ENCODE measurements around the gene ABCA2.

The ABCA2 gene

GRCh38 chr9:136997830-136998234, 30.2 kb downstream of the ABCA2 start:
- TF ChIP-seq ZFX (IDR thresholded peaks at IDR 0.05) = no peak
- TF ChIP-seq CTCF (conservative IDR thresholded peaks at IDR 0.05) = no peak
- H3K27ac ChIP-seq = no peak overlapping the region

GRCh38 chr9:136997371-136997770, 30.7 kb downstream of the ABCA2 start:
- TF ChIP-seq CTCF (conservative IDR thresholded peaks at IDR 0.05) (no peak), ZFX (IDR thresholded peaks at IDR 0.05) (no peak)
- H3K27ac ChIP-seq = no peak overlapping the region

DNA sequence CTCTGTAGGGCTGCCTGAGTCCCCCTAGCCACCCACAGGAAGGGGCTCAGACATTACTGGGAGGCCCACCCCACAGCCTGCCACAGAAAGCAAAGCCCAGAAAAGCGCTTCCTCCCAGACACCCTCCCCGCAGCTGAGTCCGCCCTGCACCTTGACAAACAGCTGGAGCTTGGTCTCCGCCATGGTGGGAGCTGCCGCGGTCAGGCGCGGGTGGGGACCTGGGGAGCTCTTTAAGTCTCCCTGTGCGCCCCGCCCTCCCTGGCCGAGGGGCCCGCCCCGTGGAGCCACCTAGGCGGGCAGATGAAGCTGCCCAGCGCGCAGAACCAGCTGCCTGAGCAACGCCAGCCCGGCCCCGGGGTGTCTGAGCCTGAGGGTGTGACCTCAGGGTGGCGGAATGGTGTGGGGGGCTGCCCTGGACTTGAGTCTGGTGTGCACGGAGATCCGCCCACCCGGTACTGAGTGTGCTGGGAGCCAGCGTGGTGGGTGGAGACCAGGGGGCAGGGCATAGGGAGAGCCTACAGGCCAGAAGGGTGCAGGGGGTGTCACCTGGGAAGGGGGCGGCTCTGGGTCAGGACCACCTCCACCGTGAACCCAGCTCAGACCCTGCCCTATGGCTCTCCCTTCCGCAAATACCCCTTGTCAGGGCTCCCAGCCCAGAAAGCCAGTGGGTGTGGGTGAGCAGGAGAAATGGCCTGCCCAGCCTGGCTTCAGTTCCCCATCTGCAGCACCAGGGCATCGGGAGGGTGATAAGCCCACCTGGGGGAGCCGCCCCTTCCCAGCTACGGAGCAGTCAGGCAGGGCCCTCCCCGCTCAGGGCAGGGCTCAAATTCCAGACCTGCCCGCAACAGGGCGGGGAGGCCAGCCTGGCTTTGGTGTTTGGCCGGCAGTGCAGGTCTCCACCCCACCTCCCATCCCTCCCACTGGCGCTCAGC, 31.4 kb downstream of the ABCA2 start, which contains the start of gene CLIC3:
TSS of gene CLIC3 (minus strand) at position 208 of the 932 bp plus-strand sequence. CDS start at position 183, 25 bp downstream.
- no peak for TF ChIP-seq CTCF (conservative IDR thresholded peaks at IDR 0.05)
- no peak for TF ChIP-seq ZFX (IDR thresholded peaks at IDR 0.05)

GRCh38 chr9:136995772-136996311, 32.2 kb downstream of the ABCA2 start:
- TF ChIP-seq CTCF (conservative IDR thresholded peaks at IDR 0.05) (no peak), ZFX (IDR thresholded peaks at IDR 0.05) (no peak)
- H3K27ac ChIP-seq = no peak overlapping the region

More for the DNA sequence above, 31.4 kb downstream of the ABCA2 start, which contains the start of gene CLIC3:
- no peak within 1 kb of the TSS for H3K27ac ChIP-seq

DNA sequence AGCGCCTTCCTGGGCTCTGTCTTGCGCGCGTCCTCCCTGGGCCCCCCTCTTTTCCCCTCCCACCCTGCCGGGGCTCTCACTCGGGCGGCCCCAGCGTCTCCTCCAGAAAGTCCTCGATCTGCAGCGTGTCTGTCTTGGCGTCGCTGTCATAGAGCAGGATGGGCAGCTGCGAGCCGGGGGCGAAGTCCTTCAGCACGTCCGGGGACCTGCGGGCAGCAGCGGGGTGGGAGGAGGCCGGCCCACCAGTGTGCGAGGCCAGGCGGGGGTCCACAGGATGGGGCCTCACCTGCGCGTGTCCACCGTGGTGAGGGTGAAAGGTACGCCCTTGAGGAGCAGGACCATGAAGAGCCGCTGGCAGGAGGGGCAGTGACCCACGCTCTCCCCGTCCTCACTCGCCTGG, 32.7 kb downstream of the ABCA2 start:
- TF ChIP-seq CTCF (conservative IDR thresholded peaks at IDR 0.05) (no peak), ZFX (IDR thresholded peaks at IDR 0.05) (no peak)

DNA sequence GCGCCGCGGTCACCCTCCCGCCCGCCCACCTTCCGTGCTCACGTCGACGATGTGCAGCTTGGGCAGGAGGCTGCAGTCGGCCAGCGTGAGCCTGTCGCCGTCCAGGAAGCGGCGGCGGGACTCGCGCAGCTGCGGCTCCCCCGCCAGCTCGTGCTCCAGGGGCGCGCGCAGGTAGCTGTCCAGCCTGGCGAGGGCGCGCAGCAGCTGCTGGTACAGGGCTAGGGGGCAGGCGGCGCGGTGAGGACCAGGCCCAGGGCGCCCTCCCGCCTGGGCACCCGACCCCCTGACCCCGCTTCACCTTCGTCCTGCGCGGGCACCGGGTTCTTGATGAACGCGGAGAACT, 33.2 kb downstream of the ABCA2 start:
- no peak overlapping the region for H3K27ac ChIP-seq
- TF ChIP-seq ZFX (IDR thresholded peaks at IDR 0.05) (no peak), CTCF (conservative IDR thresholded peaks at IDR 0.05) (no peak)

More for the DNA sequence above, 32.7 kb downstream of the ABCA2 start:
- no peak overlapping the region for H3K27ac ChIP-seq

Data from C4-2B (cell line).